GM12874 (cell line): ENCODE data around the gene RASL10B.

Experiments used
- CTCF ChIP-seq: IDR thresholded peaks from 2 replicates; pipeline ENCODE4 v1.5.1; 2011; ENCODE audit warnings: low read depth, mild to moderate bottlenecking, control low read depth, low read length, moderate library complexity; ENCODE audit not compliant: insufficient read depth

Gene RASL10B

GRCh38 chr17:35769895-35770486 is 38.6 kb downstream of the RASL10B start:
- TF ChIP-seq CTCF = peak; percentile 38

- TF ChIP-seq CTCF = no peak
These were observed 41.7 kb downstream of the RASL10B start for GRCh38 chr17:35773129-35773528.

GRCh38 chr17:35773679-35774425 is 42.4 kb downstream of the RASL10B start:
- TF ChIP-seq CTCF = no peak

GRCh38 chr17:35774499-35774898 is 43.1 kb downstream of the RASL10B start:
- TF ChIP-seq CTCF = no peak

GRCh38 chr17:35775039-35775438 is 43.6 kb downstream of the RASL10B start:
- TF ChIP-seq CTCF = no peak

GRCh38 chr17:35775583-35775982 is 44.1 kb downstream of the RASL10B start:
- no peak for TF ChIP-seq CTCF

GRCh38 chr17:35778641-35779196 is 47.3 kb downstream of the RASL10B start:
- TF ChIP-seq CTCF = no peak
